Measurements from ENCODE around the gene CNNM4.
A peak's percentile ranks its signal among the peaks of the same experiment; 100 is the strongest.

The CNNM4 gene

DNA sequence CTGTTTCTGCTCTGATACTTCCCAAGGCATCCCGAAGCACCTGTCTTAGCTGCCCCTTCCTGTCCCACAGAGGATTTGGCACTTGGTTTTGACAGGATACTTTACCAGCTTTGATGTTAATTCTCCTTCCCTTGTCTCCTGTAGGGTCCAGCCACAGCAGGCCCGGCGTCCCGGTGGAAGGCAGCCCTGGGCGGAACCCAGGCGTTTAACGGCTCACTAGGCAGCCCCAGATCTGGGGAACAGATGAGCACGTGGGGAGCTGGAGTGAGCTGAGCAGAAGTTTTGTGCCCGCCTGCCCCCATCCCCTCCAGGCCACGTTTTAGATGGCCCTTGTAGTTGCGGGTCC lies 71.7 kb downstream of the CNNM4 start:
- no peak for DNase-seq (ENCODE audit: low read depth)

DNA sequence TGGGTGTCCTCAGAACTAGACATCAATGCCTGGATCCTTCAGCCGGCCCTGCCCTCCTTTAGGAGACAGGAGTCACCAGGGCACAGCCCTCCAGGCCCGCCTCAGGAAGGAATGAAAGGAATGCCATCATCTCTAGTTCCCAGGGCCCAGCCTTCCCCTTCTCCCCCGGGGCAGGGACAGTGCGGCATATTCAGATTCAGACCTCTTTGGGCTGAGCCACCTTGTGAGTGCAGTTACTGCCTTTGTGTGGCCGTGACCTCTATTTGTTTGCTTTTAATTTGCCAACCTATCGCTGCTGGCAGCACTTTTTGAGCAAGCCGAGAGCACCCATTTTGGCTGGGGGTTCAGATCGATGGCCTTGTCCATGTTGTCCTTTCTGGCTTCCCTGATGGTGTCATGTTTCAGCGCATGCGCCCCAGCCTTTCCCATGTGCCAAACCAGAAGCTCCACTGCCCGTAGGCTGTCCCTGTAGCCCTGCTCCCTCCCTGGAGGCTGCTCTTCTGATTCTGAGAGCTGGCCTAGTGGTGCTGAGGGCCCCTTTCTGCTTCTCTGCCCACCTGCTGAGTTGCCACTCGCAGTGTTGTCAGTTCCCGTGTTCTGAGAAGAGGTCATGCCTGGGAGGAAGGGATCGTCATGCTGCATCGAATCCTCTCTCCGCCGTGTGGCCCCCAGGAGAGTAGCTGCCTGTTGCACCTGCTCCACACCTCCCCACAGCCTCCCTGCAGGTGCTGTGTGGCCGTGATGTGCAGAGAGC lies 72.2 kb downstream of the CNNM4 start:
- DNase-seq (ENCODE audit: low read depth): no peak

DNA sequence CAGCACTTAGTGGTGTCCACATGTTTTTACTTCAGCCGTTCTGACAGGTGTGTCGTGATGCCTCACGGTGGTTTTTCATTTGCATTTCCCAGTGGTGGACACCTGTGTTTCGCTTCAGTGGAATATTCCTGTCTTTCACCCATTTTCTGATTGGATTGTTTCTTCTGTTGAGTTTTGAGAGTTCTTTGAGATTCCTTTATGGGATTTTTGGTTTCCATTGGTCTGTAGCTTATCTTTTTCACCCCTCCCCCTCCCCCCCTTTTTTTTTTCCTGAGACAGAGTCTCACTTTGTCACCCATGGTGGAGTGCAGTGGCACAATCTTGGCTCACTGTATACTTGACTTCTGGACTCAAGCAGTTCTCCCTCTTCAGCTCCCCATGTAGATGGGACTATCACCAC lies 75.1 kb downstream of the CNNM4 start:
- no peak for DNase-seq (ENCODE audit: low read depth)

DNA sequence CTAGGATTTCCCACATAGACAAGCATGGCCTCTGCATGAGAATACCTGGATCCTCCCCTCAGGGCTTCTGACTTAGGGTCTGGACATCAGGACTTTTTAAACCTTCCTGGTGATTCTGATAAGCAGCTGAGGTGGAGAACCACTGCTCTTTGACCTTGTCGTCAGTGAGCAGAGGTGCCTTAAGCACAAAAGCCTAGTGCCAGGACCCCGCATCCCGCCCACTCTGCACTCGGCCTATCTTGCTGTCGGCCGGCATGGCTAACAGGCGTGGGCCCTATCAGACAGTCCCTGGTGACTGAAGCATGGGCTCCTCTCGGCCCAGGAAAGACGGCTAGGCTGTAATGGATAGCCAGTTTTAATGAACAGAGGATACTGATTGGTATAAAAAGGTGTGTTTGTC lies 76.9 kb downstream of the CNNM4 start:
- DNase-seq (ENCODE audit: low read depth): no peak

DNA sequence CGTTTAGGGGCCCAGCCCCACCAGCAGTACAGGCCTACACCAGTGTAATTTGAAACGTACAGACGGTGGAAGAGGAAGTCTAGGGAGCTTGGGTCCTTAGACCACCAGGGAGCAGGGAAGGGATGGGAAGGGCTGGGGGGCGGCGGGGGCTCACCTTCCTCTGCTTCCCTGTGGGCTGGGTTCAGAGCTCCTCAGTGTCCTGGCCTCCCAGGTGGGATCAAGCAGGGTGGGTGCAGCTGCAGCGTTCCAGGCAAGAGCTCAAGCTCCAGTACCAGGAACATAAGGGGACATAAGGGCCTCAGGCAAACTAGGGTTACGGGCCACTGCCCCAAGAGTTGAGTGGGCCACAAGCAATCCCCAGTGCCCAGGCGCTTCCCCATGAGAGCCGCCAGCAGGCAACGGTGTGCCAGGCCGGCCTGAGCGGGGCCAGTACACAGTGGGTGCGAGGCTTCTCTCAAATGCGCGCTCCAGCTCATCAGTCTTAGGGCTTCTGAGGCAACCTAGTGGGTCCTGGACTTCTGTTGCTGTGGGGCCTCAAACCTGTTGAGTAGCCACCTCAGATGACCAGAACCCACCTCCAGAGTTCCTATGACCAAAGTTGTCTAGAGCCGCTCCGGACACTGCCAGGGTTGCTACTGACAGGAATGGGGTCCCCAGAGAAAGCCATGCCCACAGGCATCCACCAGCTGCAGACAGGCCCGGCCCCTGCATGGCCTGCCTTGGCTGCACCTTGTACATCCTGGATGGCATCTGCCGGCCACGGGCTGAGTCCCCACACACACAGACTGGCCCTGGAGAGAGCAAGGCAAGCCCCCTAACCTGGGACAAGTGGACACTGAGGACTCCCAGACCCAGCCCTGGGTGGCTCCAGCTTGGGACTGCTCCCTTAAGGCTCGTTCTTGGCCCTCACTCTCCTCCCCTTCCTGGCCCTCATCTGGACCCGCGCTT lies 77.9 kb downstream of the CNNM4 start:
- no peak for DNase-seq (ENCODE audit: low read depth)

DNA sequence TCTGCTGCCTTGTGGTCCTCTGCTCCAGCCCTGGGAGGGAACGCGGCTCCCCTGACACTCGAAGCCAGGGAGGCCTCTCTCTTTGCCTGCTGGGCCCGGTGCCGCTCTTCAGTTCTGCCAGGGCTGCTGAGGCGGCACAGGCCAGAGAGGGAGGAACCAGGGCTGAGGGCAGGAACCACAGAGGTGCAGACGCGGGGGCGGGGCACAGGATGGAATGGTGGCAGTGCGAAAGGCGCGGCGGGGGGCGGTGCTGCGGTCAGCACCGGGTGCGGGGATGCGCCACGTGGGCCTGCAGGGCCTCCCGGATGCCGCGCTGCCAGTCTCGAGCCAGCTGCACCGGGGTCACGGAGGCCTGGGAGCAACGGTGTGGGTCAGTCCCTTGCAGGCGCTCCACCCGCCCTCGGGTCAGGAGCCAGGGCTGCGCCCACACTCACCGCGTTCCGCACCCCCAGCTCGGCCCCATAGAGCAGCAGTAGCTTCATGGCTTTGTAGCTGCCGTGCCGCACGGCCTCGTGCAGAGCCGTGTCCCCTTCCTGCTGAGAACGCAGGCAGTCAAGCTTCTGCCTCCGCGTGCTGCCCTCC lies 78.7 kb downstream of the CNNM4 start:
- no peak for DNase-seq (ENCODE audit: low read depth)

DNA sequence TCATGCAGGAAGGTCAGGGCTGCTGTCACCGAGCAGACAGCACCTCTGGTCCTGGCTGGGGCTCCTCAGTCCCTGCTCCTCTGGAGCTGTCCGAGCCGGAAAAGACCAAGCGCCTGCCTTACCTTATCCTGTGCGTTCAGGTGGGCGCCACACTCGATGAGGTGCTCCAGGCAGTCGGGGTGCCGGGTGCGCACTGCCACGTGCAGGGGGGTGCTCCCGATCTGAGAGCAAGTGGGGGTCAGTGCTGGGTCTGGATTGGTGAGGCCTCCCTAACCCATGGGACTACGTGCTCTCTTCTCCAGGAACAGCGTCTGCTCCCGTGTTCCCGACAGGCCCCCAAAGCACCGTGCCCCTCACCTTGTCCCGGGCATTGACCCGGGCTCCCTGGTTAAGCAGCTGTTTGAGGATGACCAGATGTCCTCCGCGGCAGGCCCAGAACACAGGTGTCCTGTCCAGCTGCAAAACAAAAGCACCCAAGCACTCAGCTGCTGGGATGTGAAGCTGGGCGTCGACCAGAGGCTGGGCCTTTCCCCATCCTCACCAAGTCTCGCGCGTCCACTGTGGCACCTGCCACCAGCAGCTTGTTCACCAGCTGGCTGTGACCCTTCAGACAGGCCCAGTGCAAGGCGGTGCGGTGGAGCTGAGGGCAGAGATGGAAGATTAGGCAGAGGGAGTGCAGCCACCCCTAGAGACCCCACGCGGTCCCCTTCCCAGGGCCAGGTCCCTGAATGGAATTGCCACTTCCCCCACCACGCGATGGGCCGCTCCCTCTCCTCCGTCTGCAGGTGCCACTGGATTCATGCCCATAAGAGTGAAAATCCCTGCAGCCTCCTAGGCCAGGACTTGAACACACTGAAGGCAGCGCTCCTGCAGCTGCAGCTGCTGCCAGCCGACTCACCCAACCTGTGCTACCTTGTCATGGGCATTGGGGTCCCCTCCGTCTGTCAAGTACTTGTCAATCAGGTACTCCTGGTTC lies 79.5 kb downstream of the CNNM4 start:
- no peak for DNase-seq (ENCODE audit: low read depth)

DNA sequence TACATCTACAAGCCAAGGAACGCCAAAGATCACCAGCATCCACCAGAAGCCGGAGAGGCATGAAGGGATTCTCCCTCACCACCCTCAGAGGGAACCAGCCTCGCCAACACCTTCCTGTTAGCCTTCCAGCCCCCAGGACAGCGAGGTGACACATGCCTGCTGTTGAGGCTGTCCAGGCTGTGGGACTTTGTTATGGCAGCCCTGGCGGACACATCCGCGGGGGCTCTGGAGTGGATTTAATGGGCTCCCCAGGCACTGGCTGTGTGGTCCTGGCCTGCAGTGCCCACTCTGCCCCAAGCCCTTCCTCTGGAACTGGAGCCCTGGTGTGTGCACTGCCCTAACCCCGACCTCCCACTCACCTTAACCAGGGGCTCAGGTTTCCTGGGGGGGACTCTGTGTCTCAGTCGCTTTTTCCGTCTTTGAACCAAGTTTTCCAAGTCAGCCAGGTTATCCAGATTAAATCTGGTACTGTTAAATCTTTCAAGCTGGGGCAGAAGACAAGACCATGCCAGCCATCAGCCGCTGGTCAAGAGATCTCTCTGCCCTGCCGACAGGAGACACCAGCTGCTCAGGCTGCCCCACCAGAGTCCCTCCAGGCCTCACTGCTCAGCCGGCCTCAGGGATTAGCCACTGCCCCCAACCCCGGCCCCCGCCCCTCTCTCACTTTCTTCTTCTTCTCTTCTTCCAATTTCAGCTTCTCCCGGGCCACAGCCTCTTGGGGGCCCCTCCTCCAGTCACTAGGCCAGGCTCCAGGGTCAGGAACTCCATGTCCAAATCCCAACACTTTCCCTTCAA lies 81.2 kb downstream of the CNNM4 start:
- no peak for DNase-seq (ENCODE audit: low read depth)

DNA sequence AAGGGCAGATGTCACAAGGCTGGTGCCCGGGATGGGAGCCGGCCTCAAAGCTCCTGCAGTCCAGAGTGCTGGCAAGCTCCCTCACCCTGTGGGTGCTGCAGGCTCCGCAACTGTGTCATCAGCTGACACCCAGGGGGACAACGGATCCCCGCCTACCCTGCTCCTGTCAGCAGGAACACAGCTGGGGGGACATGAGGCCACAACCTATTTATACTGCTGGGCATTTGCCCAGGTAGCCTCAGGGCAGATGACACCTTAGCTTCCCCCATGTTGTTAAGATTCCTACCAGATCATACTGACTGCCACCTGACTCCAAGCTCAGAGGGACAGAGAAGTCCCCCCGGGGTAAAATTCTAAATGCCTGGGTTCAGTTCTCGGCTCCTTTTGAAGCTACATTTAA lies 81.9 kb downstream of the CNNM4 start:
- DNase-seq (ENCODE audit: low read depth): no peak

DNA sequence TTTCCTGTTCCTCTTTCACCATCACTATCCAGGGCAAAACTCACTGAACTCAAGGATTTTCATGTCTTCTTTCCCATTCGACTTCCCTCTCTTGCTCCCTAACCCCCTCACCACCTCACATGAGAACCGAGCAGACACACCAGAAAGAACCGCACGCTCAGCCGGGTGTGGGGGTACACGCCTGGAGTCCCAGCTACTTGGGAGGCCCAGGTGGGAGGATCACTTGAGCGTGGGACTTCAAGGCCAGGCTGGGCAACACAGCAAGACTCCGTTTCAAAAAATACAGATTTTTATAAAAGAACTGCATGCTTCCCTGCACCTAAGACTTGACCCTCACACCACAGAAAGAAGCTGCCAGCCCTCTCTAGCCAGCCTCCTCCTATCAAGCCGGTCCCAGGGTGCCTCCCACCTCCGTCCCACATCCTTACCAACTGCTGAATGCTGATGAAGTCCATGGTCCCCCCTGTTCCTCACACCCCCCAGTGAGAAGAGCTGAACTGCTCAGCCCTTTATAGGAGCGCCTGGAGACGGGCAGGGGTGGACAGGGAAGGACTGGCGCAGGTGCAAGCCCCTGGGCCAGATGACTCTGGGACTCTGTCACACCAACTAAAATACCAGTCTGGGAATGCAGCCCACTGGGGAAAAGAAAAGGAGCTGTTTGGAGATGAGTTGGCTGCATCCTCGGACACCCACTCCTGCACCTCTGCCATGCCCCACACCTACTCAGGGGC lies 83.0 kb downstream of the CNNM4 start, which contains the start of gene ANKRD23:
TSS of gene ANKRD23 (minus strand) at position 484 of the 731 bp plus-strand sequence. CDS start at position 455, 29 bp downstream.
- no peak for DNase-seq (ENCODE audit: low read depth)

DNA sequence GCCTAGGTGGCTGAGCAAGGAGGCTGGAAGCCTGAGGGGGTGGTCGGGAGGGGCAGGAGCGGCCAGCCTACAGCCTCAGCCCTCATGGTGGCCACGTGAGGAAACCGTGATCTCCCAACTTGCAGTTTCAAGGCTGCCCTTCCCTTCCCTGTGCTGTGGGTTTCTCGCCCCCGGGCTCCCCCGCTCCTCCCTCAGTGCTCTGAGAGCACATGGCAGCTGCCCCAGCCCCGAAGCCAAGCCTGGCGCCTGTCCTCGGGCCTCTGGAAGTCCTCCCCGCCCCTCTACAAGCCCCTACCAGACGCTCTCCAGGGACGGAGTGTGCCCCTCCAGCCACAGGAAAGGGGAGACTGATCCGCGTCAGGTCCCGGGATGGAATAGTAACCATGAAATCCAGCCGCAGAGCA lies 83.7 kb downstream of the CNNM4 start:
- no peak for DNase-seq (ENCODE audit: low read depth)

DNA sequence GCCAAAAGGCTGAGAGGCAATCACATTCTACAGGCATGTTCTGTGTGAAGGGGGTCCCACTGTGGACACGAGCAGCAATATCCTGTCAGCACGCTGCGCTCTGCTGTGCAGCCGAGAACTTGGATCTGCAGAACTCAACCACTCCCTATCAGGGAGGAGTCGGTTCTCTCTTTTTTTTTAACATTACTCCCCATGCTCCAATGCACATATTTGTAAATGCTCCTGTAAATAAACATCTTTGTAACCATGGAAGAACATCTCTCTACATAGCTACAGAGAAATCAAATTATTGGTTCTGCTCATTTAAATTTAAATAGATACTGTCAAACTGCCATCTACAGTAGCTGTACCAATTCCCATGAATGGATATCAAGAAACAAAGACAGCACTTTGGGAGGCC lies 86.1 kb downstream of the CNNM4 start:
- no peak for DNase-seq (ENCODE audit: low read depth)

DNA sequence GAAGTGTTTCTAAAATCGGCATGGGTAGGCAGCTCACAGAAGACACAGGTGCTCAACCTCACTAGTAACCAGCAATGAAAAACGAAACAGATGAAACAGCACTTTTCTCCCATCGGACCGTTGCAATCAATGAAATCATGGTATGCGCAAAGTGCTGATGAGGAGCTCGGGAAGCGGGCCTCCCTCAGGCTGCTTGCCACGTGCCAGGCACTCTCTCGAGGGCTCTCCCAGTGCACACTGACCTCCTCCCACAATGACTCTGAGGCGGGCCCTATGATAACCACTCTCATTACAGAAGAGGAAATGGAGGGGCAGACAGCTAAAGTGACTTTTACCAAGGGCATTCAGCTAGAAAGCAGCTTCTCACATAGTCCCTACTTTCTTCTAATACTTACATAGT lies 86.9 kb downstream of the CNNM4 start:
- DNase-seq (ENCODE audit: low read depth): no peak

DNA sequence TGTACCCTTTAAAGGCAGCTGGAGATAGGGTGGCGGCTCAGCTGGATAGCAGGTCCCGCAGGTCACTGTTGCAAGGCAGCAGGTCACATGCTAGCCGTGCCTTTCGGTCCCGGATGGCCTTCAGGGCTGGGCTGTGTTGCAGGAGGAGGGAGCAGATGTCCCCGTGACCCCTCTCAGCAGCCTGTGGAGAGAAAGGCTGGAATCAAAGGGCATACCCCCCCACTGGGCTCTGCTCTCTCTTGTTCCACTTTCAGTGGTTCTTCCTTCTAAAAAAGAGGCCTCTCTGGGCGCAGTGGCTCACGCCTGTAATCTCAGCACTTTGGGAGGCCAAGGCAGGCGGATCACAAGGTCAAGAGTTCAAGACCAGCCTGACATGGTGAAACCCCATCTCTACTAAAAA lies 87.6 kb downstream of the CNNM4 start:
- no peak for DNase-seq (ENCODE audit: low read depth)

DNA sequence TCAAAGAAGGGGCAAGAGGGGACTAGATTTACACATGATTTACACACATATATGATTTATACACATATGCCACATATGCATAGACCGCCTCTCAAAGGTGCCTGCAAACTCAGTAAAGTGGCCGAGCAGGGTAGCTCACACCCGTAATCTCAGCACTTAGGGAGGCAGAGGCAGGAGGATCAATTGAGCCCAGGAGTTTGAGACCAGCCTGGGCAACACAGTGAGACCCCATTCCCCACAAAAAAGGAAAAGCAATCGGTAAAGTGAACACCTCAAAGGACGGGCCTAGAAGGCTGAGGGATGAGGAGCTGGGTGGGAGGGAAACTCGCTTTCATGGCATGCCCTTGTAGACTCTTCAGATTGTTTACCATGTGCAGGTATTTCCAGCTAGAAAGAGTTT lies 92.0 kb downstream of the CNNM4 start:
- no peak for DNase-seq (ENCODE audit: low read depth)

DNA sequence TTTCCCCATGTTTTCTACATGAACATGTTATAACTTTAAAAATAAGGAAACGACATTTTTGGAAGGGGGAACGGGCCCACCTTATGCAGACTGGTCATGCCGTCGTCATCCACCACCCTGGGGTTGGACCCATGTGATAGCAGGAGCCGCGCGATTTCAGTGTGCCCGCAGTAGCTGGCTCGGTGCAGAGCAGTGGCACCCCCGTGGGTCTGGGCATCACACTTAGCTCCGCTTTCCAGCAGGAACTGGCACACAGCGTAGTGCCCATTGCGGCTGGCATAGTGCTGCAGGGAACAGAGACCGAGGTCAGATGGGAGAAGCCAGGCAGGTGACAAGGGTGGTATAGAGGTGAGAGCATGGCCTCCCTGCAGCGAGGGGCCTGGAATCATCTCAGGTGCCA lies 92.6 kb downstream of the CNNM4 start:
- DNase-seq (ENCODE audit: low read depth): no peak

DNA sequence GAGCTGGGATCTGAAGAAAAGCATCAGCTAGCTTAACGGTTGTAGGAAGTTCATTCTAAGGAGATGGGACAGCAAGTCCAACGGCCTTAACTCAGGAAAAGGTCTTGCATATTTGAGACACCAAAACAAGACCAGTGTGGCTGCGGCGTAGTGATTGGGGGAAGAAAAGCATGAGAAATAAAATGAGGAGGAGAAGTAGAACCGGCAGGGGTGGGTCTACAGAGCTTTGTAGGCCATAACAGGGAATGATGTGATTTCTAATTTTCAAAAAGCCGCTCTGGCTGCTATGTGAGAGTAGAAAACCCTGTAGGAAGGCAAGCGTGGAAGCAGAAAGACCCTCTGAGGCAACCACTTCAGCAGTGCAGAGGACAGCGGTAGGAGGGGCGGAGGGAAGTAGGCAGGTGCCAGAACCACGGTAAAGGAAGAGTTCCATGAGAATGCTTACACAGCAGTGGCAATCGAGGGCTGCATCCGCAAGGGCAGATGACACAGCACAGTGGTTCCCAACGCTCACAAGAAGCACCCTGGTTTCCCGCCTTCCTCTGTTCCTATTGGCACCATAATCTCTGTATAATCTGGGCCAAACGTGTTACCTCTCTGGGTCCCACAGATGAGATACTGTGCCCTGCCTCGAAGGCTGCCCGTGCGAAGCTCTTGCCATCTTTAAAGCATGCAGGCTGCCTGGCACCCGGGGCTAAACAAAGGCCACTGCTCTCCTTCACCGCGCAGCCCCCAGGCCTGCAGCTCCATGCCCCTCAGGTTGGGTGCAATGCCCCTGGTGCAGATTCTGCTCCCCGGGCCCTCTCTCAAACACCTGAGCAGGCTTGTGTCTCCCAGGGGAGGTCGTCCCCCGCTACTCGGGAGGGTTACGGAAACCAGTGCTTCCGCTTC lies 96.3 kb downstream of the CNNM4 start:
- DNase-seq (ENCODE audit: low read depth): no peak

DNA sequence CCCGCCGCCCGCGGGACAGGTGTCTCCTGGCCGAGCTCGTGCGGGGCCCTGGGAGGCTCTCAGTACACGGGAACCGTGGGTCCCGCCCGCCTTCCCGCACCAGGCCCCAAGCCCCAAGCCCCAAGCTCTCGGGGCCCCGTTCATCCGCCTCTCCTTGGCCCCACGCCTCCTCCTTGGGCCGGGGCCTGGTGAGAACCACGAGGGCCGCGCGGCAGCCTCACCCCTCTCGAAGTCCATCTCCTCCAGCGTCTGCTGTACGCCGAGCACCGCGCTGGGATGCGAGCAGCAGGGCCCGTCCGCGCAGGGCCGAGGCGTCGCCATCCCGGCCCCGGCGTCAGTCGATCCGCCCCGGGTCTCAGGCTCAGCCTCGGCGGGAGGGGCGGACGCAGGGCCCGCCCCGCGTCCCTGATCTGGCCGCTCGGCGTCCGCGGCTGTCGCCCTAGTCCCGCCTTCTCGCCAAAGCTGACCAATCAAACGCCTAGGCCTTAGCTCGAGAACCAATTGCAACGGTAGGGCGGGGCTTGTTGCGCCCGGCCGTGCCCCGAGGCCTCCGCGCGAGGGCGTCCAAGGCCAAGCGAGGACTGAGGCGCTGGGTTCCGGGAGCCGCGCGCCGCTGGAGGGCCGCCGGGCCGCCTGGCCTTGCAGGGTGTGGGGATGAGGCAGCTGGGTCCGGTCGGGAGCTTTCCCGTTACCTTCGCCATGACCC lies 97.1 kb downstream of the CNNM4 start, which contains the start of gene ANKRD39:
TSS of gene ANKRD39 (minus strand) at position 350 of the 706 bp plus-strand sequence. CDS start at position 321, 29 bp downstream.
- peak; percentile 82 for DNase-seq (ENCODE audit: low read depth)

All from GM04503 (cell line).